GM23248 (cell line): ENCODE measurements around the gene ALDH1A3.

ENCODE experiments used
- EZH2 ChIP-seq: fragments of 200-600 bp; sonication (generic); IDR thresholded peaks from 2 replicates; pipeline ENCODE4 v1.6.1; 2018; ENCODE audit warnings: antibody characterized with exemption, mild to moderate bottlenecking; ENCODE audit not compliant: insufficient read depth, poor library complexity, severe bottlenecking
- EZH2phosphoT487 ChIP-seq: fragments of 200-600 bp; sonication (generic); IDR thresholded peaks from 2 replicates; pipeline ENCODE4 v1.6.1; 2018; ENCODE audit warnings: antibody characterized with exemption, moderate library complexity, mild to moderate bottlenecking, low read depth; ENCODE audit not compliant: insufficient read depth

DNA sequence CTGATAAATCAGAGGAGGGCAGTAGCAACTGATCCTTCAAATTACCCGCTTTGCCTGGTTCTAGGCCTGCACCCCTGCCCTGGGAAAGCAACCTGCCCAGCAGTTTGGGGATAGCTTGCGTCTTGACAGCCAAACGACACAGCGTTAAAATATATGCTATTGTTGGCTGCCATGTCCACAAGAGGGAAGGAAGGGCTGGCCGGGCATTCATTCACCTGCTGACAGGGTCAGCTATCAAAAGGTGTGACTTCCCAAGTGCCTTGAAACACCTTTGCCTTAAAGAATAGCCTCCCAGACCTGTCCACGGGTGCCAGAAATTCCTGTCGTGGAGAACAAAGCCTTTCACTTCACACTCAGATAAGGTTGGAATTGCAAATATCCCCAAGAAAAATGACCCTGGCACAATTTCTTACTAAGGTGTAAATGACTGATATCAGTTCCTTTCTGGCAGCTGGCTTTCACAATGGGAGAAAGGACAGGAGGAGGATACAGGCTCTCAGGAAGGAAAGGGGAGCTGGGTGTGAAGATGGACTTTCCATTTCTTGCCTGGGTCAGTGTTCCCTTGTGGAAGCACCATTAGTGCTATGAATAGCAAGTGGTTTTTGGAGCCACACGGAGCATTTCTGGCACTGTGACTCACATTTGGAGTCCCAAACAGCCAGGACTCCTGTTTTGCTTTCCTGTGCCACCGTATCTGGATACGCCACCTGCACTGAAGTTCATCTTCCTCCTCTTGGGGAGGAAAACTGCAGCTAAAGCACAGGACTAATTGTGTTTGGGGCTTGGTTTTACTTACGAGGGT lies 19.2 kb downstream of the ALDH1A3 start:
- TF ChIP-seq EZH2 (no peak), EZH2phosphoT487 (no peak)
